Gastrocnemius medialis (tissue), 4 donors: ENCODE results near the gene GMPS.

ENCODE experiments used
- CTCF ChIP-seq, 5 experiments: fragments of 450-650 bp in 3 of 5; fragments of 200-600 bp in 2 of 5; sonication (generic) in 2 of 5; IDR thresholded peaks in 4 of 5; conservative IDR thresholded peaks in 1 of 5; 1 replicate in 4 of 5; 2 replicates in 1 of 5; pipeline ENCODE4 v1.5.1; 2016 to 2019; ENCODE audit warnings: antibody characterized with exemption in 5 of 5, mild to moderate bottlenecking in 3 of 5, moderate library complexity in 3 of 5
- POLR2A ChIP-seq, 2 donors: fragments of 450-650 bp; IDR thresholded peaks; one replicate each; pipeline ENCODE4 v1.6.1; 2017; ENCODE audit warnings: antibody characterized with exemption in 2 of 2, mild to moderate bottlenecking in 2 of 2, moderate library complexity in 2 of 2

DNA sequence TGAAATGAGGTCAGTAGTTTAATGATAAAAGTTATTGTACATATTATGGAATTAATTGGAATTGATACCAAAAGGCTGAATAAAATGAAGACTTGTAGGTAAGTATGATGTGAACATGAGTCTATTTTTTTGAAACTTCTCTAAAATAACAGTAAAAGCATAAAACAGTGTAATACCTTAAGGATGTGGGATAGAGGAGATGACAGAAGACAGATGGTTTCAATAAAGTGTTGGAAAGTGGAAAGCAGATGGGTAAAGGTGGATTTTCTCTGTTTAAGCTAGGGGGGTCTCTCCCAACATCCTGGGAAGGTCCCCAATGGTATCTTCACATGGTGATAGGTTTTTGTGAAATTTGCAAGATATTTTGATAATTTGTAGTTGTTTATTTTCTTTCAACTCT lies 41.6 kb downstream of the GMPS start:
- TF ChIP-seq CTCF (IDR thresholded peaks at IDR 0.05 in 4 of 5, conservative IDR thresholded peaks at IDR 0.05 in 1 of 5), result no peak
- TF ChIP-seq POLR2A (IDR thresholded peaks at IDR 0.05), result no peak
